ENCODE measurements around the gene SH2D2A. TPM values are rescaled to one million over a fixed set of nuclear protein-coding genes. Genes with fewer than 3 reads are reported as not detected.

SH2D2A gene
- total and polyA plus RNA-seq, 9 of the 15 experiments (the other 6 are each of a cell fraction or from before 2014, with no cell fraction given), result 0.89 to 33.6 (median 6.9) TPM

DNA sequence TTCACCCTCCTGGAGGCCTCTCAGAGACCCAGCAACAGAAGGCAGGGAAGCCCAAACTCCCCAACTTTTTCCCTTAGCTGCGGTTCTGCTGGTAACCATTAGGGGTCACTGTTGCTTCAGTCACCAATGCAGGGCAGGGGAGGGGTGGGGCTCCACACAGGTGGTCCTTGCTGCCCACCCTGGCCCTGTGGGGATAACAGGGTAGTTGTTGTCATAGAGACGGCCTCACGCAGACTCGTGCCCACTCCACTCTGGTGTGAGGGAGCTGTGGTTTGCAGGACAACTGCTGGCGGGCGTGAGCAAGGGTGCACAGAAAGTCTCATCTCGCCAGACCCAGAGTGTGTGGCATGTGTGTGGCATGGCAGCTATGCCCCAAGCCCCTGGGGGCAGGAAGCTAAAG lies 22.3 kb upstream of the SH2D2A start (continued):
- no peak for TF ChIP-seq KAT8 (IDR thresholded peaks at IDR 0.05; ENCODE audit: low read depth)
- TF ChIP-seq ZBTB7A (IDR thresholded peaks at IDR 0.05; ENCODE audit: borderline replicate concordance, control insufficient read depth, low read depth, low read length), result peak; percentile 76; the same call in 1 of the 2 replicates
- TF ChIP-seq, protein P1, sequence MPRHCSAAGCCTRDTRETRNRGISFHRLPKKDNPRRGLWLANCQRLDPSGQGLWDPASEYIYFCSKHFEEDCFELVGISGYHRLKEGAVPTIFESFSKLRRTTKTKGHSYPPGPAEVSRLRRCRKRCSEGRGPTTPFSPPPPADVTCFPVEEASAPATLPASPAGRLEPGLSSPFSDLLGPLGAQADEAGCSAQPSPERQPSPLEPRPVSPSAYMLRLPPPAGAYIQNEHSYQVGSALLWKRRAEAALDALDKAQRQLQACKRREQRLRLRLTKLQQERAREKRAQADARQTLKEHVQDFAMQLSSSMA (CRISPR knock-in tag; IDR thresholded peaks at IDR 0.05), result no peak
- TF ChIP-seq, protein P2, sequence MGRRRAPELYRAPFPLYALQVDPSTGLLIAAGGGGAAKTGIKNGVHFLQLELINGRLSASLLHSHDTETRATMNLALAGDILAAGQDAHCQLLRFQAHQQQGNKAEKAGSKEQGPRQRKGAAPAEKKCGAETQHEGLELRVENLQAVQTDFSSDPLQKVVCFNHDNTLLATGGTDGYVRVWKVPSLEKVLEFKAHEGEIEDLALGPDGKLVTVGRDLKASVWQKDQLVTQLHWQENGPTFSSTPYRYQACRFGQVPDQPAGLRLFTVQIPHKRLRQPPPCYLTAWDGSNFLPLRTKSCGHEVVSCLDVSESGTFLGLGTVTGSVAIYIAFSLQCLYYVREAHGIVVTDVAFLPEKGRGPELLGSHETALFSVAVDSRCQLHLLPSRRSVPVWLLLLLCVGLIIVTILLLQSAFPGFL (CRISPR knock-in tag; IDR thresholded peaks at IDR 0.05), result no peak
- no peak for TF ChIP-seq ZNF217 (CRISPR knock-in tag; IDR thresholded peaks at IDR 0.05)
- no peak for TF ChIP-seq ERF (CRISPR knock-in tag; IDR thresholded peaks at IDR 0.05)
- TF ChIP-seq, protein P3, sequence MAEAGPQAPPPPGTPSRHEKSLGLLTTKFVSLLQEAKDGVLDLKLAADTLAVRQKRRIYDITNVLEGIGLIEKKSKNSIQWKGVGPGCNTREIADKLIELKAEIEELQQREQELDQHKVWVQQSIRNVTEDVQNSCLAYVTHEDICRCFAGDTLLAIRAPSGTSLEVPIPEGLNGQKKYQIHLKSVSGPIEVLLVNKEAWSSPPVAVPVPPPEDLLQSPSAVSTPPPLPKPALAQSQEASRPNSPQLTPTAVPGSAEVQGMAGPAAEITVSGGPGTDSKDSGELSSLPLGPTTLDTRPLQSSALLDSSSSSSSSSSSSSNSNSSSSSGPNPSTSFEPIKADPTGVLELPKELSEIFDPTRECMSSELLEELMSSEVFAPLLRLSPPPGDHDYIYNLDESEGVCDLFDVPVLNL (CRISPR knock-in tag; IDR thresholded peaks at IDR 0.05; ENCODE audit: low read depth), result no peak
- no peak for TF ChIP-seq NCOA4 (IDR thresholded peaks at IDR 0.05; ENCODE audit: partially characterized antibody)
- TF ChIP-seq ZNF384 (IDR thresholded peaks at IDR 0.05; ENCODE audit: low read depth, low read length), result no peak
- TF ChIP-seq ZNF77 (CRISPR knock-in tag; IDR thresholded peaks at IDR 0.05), result no peak
- TF ChIP-seq NR3C1 (CRISPR knock-in tag; IDR thresholded peaks at IDR 0.05), result no peak
- no peak for TF ChIP-seq NFYB (IDR thresholded peaks at IDR 0.05; ENCODE audit: extremely low read depth, insufficient read length)
- TF ChIP-seq, protein P4, sequence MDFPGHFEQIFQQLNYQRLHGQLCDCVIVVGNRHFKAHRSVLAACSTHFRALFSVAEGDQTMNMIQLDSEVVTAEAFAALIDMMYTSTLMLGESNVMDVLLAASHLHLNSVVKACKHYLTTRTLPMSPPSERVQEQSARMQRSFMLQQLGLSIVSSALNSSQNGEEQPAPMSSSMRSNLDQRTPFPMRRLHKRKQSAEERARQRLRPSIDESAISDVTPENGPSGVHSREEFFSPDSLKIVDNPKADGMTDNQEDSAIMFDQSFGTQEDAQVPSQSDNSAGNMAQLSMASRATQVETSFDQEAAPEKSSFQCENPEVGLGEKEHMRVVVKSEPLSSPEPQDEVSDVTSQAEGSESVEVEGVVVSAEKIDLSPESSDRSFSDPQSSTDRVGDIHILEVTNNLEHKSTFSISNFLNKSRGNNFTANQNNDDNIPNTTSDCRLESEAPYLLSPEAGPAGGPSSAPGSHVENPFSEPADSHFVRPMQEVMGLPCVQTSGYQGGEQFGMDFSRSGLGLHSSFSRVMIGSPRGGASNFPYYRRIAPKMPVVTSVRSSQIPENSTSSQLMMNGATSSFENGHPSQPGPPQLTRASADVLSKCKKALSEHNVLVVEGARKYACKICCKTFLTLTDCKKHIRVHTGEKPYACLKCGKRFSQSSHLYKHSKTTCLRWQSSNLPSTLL (IDR thresholded peaks at IDR 0.05), result no peak
- no peak for TF ChIP-seq CSDE1 (IDR thresholded peaks at IDR 0.05)
- no peak for TF ChIP-seq SMARCA4 (IDR thresholded peaks at IDR 0.05)
- no peak for TF ChIP-seq COPS2 (conservative IDR thresholded peaks at IDR 0.05)
- TF ChIP-seq, protein P5, sequence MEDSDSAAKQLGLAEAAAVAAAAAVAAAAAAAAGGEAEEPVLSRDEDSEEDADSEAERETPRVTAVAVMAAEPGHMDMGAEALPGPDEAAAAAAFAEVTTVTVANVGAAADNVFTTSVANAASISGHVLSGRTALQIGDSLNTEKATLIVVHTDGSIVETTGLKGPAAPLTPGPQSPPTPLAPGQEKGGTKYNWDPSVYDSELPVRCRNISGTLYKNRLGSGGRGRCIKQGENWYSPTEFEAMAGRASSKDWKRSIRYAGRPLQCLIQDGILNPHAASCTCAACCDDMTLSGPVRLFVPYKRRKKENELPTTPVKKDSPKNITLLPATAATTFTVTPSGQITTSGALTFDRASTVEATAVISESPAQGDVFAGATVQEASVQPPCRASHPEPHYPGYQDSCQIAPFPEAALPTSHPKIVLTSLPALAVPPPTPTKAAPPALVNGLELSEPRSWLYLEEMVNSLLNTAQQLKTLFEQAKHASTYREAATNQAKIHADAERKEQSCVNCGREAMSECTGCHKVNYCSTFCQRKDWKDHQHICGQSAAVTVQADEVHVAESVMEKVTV (CRISPR knock-in tag; IDR thresholded peaks at IDR 0.05), result peak; percentile 71
- TF ChIP-seq, protein P6, sequence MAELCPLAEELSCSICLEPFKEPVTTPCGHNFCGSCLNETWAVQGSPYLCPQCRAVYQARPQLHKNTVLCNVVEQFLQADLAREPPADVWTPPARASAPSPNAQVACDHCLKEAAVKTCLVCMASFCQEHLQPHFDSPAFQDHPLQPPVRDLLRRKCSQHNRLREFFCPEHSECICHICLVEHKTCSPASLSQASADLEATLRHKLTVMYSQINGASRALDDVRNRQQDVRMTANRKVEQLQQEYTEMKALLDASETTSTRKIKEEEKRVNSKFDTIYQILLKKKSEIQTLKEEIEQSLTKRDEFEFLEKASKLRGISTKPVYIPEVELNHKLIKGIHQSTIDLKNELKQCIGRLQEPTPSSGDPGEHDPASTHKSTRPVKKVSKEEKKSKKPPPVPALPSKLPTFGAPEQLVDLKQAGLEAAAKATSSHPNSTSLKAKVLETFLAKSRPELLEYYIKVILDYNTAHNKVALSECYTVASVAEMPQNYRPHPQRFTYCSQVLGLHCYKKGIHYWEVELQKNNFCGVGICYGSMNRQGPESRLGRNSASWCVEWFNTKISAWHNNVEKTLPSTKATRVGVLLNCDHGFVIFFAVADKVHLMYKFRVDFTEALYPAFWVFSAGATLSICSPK (IDR thresholded peaks at IDR 0.05; ENCODE audit: borderline replicate concordance), result no peak

All from K562 (cell line).